IPS-20b (cell line): ENCODE results near the gene PCYT1A.
A peak's percentile ranks its signal among the peaks of the same experiment; 100 is the strongest.

Experiments used
- H3K27ac ChIP-seq: one replicate; pipeline ENCODE4 v1.5.1; 2013; ENCODE audit warnings: low read length
- H3K27me3 ChIP-seq: 2 replicates; pipeline ENCODE4 v1.6.1; 2013; ENCODE audit warnings: mild to moderate bottlenecking, low read length, inconsistent platforms; ENCODE audit not compliant: insufficient read depth
- H3K36me3 ChIP-seq: 2 replicates; pipeline ENCODE4 v1.6.1; 2013; ENCODE audit warnings: low read depth, mild to moderate bottlenecking, inconsistent platforms, low read length, moderate library complexity; ENCODE audit not compliant: insufficient read depth
- H3K4me1 ChIP-seq: 2 replicates; pipeline ENCODE4 v1.6.1; 2013; ENCODE audit warnings: mild to moderate bottlenecking, control low read depth, inconsistent platforms, low read length, moderate library complexity; ENCODE audit not compliant: insufficient read depth
- H3K4me3 ChIP-seq: 2 replicates; pipeline ENCODE4 v1.5.1; 2013; ENCODE audit warnings: mild to moderate bottlenecking, low read length, inconsistent platforms
- H3K9ac ChIP-seq: 2 replicates; pipeline ENCODE4 v1.6.1; 2013; ENCODE audit warnings: low read depth, mild to moderate bottlenecking, inconsistent platforms, low read length, moderate library complexity
- H3K9me3 ChIP-seq: 2 replicates; pipeline ENCODE4 v1.6.1; 2013; ENCODE audit warnings: mild to moderate bottlenecking, low read depth, low read length, inconsistent platforms; ENCODE audit not compliant: insufficient read depth

PCYT1A gene

DNA sequence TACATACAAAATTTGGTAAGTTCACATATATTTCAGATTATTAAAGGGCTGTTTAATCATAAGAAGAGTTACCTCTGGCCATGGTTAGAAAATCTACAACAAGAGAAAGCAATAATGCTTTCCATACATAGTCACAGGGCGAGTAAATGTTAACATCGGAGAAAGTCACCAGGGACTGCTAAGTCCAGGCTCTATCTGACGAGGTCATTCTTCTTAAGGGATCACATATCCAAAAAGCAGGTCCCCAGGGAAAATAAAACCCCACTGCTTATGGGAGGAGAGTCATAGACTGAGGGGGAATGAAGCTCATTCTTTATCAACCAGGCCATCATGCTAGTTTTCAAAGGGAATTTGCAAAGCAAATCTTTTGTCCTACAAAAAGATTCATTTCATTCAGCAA lies 3.1 kb downstream of the PCYT1A start:
- H3K9ac ChIP-seq = peak overlapping the region; percentile 26; the same call in 1 of the 2 replicates
- H3K9me3 ChIP-seq = no peaks in the 10 kb centered on the region
- H3K36me3 ChIP-seq = no peaks in the 10 kb centered on the region
- peaks cover 4% of the 10 kb centered on the region for H3K4me1 ChIP-seq
- H3K4me3 ChIP-seq = no peak overlapping the region
- no peaks in the 10 kb centered on the region for H3K27me3 ChIP-seq
- H3K27ac ChIP-seq = no peak overlapping the region

DNA sequence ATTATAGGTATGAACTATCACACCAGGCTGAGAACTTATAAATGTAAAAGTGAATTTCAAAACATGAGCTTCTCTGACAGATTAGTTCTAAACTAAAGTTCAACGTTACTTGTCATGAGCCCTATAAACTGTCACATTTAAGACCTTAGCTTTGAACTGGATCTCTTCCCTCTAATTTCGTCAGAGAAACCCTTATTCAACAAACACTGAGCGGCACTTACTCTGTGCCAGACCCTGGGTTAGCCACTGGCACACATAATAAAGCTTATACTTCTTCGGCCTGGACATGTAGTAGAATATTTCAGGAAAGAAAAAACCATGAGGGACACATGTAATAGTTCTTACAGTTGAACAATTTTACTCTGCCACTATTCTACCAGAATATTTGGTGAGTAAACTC lies 5.6 kb downstream of the PCYT1A start:
- Histone ChIP-seq H3K36me3 (no peaks in the 10 kb centered on the region), H3K9me3 (no peaks in the 10 kb centered on the region), H3K4me3 (no peak overlapping the region), H3K27me3 (no peaks in the 10 kb centered on the region), H3K4me1 (peaks cover 4% of the 10 kb centered on the region), H3K9ac (no peak overlapping the region), H3K27ac (no peak overlapping the region)

DNA sequence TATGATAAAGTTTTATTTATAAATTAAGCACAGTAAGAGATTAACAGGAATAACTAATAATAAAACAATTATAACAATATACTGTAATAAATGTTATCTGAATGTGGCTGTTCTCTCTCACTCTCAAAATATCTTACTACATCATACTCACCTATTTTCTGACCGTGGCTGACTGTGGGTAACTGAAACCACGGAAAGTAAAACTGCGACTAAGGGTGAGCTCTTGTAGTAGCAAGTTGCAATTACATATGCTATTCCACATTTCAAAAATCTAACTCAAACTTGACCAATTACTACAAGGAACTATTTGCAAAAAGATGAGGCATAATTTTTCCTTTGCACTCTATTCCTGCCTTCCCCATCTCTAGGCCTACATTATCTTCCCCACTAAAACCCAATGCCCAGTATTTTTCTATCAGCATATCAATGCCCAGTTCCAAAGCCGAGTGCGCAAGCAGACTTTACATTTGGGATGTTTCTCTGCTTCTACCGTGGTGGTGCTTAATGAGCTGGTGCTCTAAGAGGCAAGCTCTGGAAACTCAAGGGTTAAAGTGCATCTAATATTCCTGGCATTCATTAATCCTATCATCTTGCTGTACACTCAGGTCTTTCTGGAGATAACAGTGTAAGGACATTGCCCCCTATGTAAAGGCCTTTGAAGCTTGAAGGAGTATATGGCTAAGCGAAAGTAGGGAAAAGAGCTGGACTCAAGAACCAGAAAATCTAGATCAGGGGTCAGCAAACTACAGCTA lies 6.7 kb downstream of the PCYT1A start:
- Histone ChIP-seq H3K4me1 (peaks cover 4% of the 10 kb centered on the region), H3K27me3 (no peaks in the 10 kb centered on the region), H3K9me3 (no peaks in the 10 kb centered on the region), H3K4me3 (no peak overlapping the region), H3K27ac (no peak overlapping the region), H3K36me3 (no peaks in the 10 kb centered on the region), H3K9ac (no peak overlapping the region)

DNA sequence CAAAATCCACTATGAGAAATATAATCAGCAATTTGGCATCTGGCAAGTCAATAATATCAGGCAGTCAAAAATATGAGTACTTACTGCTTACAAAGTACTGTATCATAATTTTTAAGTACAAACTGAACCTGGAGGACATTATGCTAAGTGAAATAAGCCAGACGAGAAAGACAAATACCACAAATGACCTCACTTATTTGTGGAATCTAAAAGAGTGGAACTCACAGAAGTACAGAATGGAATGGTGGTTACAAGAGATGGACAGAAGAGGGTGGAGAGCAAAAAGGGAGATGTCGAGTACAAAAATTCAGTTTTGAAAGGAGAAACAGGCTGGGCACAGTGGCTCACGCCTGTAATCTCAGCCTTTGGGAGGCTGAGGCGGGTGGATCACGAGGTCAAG lies 12.4 kb downstream of the PCYT1A start:
- no peaks in the 10 kb centered on the region for H3K4me1 ChIP-seq
- no peaks in the 10 kb centered on the region for H3K27me3 ChIP-seq
- H3K27ac ChIP-seq = no peak overlapping the region
- no peak overlapping the region for H3K9ac ChIP-seq
- no peak overlapping the region for H3K4me3 ChIP-seq
- H3K9me3 ChIP-seq = peaks cover 8% of the 10 kb centered on the region; the same call in 1 of the 2 replicates
- peaks cover 10% of the 10 kb centered on the region for H3K36me3 ChIP-seq

DNA sequence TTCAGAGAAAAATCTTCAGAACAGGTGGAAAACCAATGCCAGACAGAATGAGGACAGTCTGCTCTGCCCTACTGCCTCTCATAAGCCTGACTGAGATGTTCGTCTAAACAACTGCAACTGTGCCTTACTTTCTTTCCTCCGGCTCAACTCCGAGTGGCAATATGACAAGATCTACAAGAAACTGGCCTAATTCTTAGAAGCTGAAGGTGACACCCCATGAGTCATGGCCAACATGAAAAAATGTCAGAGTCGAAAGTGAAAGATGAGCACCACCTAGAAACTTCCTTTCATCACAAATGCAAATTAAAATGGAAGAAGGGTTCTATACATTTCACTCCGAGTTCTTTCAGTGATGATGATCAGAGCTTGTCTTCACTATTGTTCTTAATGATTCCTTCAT lies 12.9 kb downstream of the PCYT1A start:
- no peaks in the 10 kb centered on the region for H3K27me3 ChIP-seq
- no peaks in the 10 kb centered on the region for H3K4me1 ChIP-seq
- H3K27ac ChIP-seq = no peak overlapping the region
- H3K9ac ChIP-seq = no peak overlapping the region
- peaks cover 12% of the 10 kb centered on the region for H3K36me3 ChIP-seq
- H3K9me3 ChIP-seq = peaks cover 8% of the 10 kb centered on the region; the same call in 1 of the 2 replicates
- no peak overlapping the region for H3K4me3 ChIP-seq

DNA sequence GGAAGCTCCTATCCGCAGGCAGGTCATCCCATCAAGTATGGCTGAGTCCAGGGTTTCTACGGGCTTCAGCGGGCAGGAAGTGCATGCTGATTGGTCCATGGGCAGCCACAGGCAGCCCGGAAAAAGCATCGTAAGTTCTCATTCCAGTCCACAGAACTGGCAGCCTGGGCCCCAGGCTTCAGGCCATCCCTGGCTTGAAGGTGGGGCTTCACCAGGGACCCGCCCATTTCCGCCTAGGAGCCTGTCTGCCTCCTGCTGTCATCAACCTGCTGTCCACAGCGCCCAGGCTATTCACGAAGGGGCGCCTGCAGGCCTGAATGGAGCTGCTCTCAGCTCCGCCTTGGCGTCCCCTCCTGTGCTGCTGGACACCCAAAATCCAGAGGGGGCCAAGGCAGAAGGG lies 13.9 kb downstream of the PCYT1A start:
- Histone ChIP-seq H3K9me3 (peaks cover 8% of the 10 kb centered on the region; the same call in 1 of the 2 replicates), H3K9ac (no peak overlapping the region), H3K36me3 (peaks cover 18% of the 10 kb centered on the region), H3K27me3 (no peaks in the 10 kb centered on the region), H3K4me1 (no peaks in the 10 kb centered on the region), H3K27ac (no peak overlapping the region), H3K4me3 (no peak overlapping the region)

DNA sequence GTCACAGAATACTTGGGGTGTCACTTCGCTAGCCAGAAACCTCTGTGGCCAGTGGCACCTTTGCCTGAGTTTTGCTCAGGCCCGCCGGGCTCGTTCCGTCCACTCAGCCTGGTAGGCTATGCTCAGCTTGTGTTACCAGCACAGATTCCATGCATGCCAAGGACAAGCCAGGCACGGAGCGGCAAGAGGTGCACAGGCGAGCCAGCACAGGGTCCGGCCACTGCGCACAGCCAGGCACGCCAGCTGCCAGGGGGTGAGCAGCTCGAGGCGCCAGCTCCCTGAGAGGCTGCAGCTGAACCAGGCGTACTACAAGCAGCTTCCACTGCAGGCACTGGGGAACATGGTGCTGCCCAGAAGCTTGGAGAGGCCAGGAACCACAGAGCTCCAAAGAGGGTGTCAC lies 14.7 kb downstream of the PCYT1A start:
- H3K27me3 ChIP-seq = no peaks in the 10 kb centered on the region
- peaks cover 8% of the 10 kb centered on the region; the same call in 1 of the 2 replicates for H3K9me3 ChIP-seq
- H3K4me3 ChIP-seq = no peak overlapping the region
- H3K27ac ChIP-seq = no peak overlapping the region
- H3K4me1 ChIP-seq = peaks cover 2% of the 10 kb centered on the region; the same call in 1 of the 2 replicates
- peaks cover 18% of the 10 kb centered on the region for H3K36me3 ChIP-seq
- H3K9ac ChIP-seq = no peak overlapping the region

DNA sequence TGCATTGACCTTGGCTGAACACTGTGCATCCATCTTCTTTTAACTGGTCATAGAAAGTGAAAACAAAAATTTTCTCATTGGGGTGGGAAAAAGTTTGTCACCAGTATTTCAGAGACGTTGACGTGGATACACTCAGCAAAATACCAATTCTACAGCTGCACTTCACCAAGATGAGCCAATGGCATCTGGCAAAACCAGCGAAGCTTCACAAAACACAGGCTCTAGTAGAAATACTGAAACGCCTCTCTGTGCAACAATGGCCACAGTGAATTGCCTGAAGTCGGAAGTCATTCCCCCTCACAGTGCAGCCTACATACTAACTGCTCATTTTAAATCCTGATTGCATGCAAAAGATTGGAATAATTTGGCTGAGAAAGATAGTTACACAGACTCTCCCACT lies 17.0 kb downstream of the PCYT1A start:
- Histone ChIP-seq H3K4me3 (no peak overlapping the region), H3K36me3 (peaks cover 22% of the 10 kb centered on the region), H3K9ac (no peak overlapping the region), H3K9me3 (peaks cover 8% of the 10 kb centered on the region; the same call in 1 of the 2 replicates), H3K27me3 (no peaks in the 10 kb centered on the region), H3K27ac (no peak overlapping the region), H3K4me1 (peaks cover 3% of the 10 kb centered on the region; the same call in 1 of the 2 replicates)

DNA sequence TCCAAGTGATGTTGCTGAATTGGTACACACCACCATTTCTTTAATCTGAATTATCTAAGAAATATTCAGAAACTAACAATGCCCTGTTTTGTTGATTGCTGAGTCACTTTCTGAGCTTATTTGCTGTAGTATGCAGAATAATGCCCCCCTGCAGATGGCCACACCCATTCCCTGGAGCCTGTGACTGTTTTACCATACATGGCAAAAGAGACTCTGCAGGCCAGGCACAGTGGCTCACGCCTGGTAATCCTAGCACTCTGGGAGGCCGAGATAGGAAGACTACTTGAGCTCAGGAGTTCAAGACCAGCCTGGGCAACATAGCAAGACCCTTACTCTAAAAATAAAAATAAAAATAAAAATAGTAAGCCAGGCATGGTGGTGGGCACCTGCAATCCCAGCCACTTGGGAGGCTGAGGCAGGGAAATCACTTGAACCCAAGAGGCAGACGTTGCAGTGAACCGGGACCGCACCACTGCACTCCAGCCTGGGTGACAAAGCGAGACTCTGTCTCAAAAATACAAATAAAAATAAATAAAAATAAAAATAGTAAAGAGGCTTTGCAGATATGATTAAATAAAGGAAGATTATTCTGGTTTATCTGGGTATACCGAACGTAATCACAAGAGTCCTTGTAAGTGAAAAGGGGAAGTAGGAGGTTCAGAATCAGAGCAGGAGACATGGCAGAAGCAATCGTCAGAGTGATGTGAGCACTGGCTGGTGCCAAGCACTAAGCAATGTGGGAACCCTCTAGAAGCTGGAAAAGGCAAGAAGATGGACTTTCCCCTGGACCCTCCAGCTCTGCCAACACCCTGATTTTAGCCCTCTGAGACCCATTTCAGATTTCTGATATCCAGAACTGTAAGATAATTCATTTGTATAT lies 19.0 kb downstream of the PCYT1A start:
- Histone ChIP-seq H3K36me3 (peaks cover 22% of the 10 kb centered on the region), H3K27ac (peak overlapping the region; percentile 59), H3K9me3 (peaks cover 7% of the 10 kb centered on the region; the same call in 1 of the 2 replicates), H3K9ac (peak overlapping the region; percentile 45; the same call in 1 of the 2 replicates), H3K4me1 (peaks cover 3% of the 10 kb centered on the region; the same call in 1 of the 2 replicates), H3K4me3 (no peak overlapping the region), H3K27me3 (no peaks in the 10 kb centered on the region)

DNA sequence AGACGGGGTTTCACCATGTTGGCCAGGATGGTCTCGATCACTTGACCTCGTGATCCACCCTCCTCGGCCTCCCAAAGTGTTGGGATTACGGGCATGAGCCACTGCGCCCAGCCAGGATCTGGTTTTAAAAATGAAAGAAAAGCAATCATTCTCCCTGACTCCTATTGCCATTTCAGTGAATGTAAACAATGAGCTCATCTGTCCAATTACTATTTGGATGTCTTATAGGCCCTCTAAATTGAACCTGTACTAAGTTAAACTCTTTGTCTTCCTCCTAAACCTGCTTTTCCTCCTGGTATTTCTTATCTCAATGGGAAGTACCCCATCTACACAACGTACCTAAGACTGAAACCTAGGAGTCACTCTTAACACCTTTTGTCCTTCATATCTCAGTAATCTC lies 23.7 kb downstream of the PCYT1A start:
- Histone ChIP-seq H3K36me3 (peaks cover 8% of the 10 kb centered on the region; the same call in 1 of the 2 replicates), H3K27me3 (no peaks in the 10 kb centered on the region), H3K27ac (no peak overlapping the region), H3K4me3 (no peak overlapping the region), H3K4me1 (peaks cover 16% of the 10 kb centered on the region), H3K9ac (no peak overlapping the region), H3K9me3 (no peaks in the 10 kb centered on the region)

DNA sequence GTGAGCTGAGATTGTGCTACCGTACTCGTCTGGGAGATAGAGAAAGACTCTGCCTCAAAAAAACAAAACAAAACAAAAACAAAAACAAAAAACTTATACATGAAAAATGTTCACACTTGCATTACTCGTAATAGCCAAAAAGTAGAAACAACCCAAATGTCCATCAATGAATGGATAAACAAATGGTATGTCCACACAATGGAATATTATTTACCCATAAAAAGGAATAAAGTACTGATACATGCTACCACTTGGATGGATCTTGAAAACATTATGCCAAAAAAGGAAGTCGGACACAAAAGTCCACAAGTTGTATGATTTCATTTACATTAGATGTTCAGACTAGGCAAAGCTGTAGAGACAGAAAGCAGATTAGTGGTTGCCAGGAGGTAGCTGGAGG lies 26.7 kb downstream of the PCYT1A start:
- peaks cover 13% of the 10 kb centered on the region; the same call in 1 of the 2 replicates for H3K36me3 ChIP-seq
- no peak overlapping the region for H3K4me3 ChIP-seq
- H3K4me1 ChIP-seq = peaks cover 13% of the 10 kb centered on the region
- no peaks in the 10 kb centered on the region for H3K27me3 ChIP-seq
- H3K27ac ChIP-seq = no peak overlapping the region
- no peaks in the 10 kb centered on the region for H3K9me3 ChIP-seq
- no peak overlapping the region for H3K9ac ChIP-seq
